Fibroblast of skin of right quadriceps (primary cell): ENCODE data around the gene LTBP1.

Experiments used
- DNase-seq: peaks from one replicate; pipeline ENCODE4 v3.0.0-alpha.2; 2013

The LTBP1 gene

GRCh38 chr2:33121416-33121815, 174.7 kb downstream of the LTBP1 start:
- DNase-seq, result no peak

GRCh38 chr2:33121925-33122324, 175.2 kb downstream of the LTBP1 start:
- no peak for DNase-seq

- DNase-seq, result no peak
Measured at GRCh38 chr2:33122726-33123125, 176.0 kb downstream of the LTBP1 start.

- DNase-seq, result peak; percentile 66
Measured at GRCh38 chr2:33123216-33123615, 176.5 kb downstream of the LTBP1 start.

GRCh38 chr2:33126552-33126951, 179.8 kb downstream of the LTBP1 start:
- DNase-seq, result no peak

- peak; percentile 72 for DNase-seq
Measured at GRCh38 chr2:33126958-33127357, 180.2 kb downstream of the LTBP1 start.

- no peak for DNase-seq
Measured at GRCh38 chr2:33129263-33130053, 182.7 kb downstream of the LTBP1 start.

GRCh38 chr2:33130054-33130447, 183.3 kb downstream of the LTBP1 start:
- DNase-seq, result no peak

GRCh38 chr2:33130544-33130943, 183.8 kb downstream of the LTBP1 start:
- DNase-seq, result no peak

GRCh38 chr2:33131111-33131510, 184.4 kb downstream of the LTBP1 start:
- DNase-seq, result peak; percentile 73

- DNase-seq, result no peak
Measured at GRCh38 chr2:33131749-33132148, 185.0 kb downstream of the LTBP1 start.

- no peak for DNase-seq
Measured at GRCh38 chr2:33133454-33133952, 186.8 kb downstream of the LTBP1 start.

- peak; percentile 99 for DNase-seq
Measured at GRCh38 chr2:33134086-33134771, 187.5 kb downstream of the LTBP1 start.

GRCh38 chr2:33134791-33135560, 188.2 kb downstream of the LTBP1 start:
- no peak for DNase-seq

- DNase-seq, result peak; percentile 41
Measured at GRCh38 chr2:33135645-33136044, 188.9 kb downstream of the LTBP1 start.

- no peak for DNase-seq
Measured at GRCh38 chr2:33136056-33136455, 189.3 kb downstream of the LTBP1 start.

- DNase-seq, result no peak
Measured at GRCh38 chr2:33136566-33136965, 189.8 kb downstream of the LTBP1 start.

- DNase-seq, result no peak
Measured at GRCh38 chr2:33137331-33137730, 190.6 kb downstream of the LTBP1 start.

- DNase-seq, result no peak
Measured at GRCh38 chr2:33139949-33140348, 193.2 kb downstream of the LTBP1 start.

GRCh38 chr2:33141476-33141875, 194.7 kb downstream of the LTBP1 start:
- DNase-seq, result no peak

GRCh38 chr2:33142810-33143209, 196.1 kb downstream of the LTBP1 start:
- DNase-seq, result no peak

- no peak for DNase-seq
Measured at GRCh38 chr2:33144243-33144642, 197.5 kb downstream of the LTBP1 start.

- DNase-seq, result peak; percentile 80
Measured at GRCh38 chr2:33145459-33145858, 198.7 kb downstream of the LTBP1 start.
